Stomach (tissue), 4 donors: ENCODE data around the gene SERPINI1.
A peak's percentile ranks its signal among the peaks of the same experiment; 100 is the strongest.

ENCODE experiments used
- CTCF ChIP-seq, 7 experiments: fragments of 450-650 bp in 4 of 7; fragments of 200-600 bp in 3 of 7; sonication (generic) in 3 of 7; IDR thresholded peaks; one replicate each; pipeline ENCODE4 v1.5.1; 2016 to 2019; ENCODE audit warnings: antibody characterized with exemption in 7 of 7, control low read depth in 2 of 7, mild to moderate bottlenecking in 1 of 7
- EP300 ChIP-seq: sonication (generic); formaldehyde crosslinking; IDR thresholded peaks from one replicate; pipeline ENCODE4 v1.6.1; 2017; ENCODE audit warnings: antibody characterized with exemption
- POLR2A ChIP-seq, 4 donors: fragments of 450-650 bp; IDR thresholded peaks; one replicate each; pipeline ENCODE4 v1.6.1; 2016; ENCODE audit warnings: antibody characterized with exemption in 4 of 4, control low read depth in 2 of 4, mild to moderate bottlenecking in 1 of 4, moderate library complexity in 1 of 4
- POLR2AphosphoS5 ChIP-seq, 3 donors: sonication (generic); formaldehyde crosslinking; IDR thresholded peaks; one replicate each; pipeline ENCODE4 v1.6.1; 2016; ENCODE audit warnings: antibody characterized with exemption in 3 of 3

GRCh38 chr3:167735233-167736138 lies at the start of gene SERPINI1:
- TF ChIP-seq EP300: no peak
- TF ChIP-seq CTCF (IDR thresholded peaks at IDR 0.05): no peak
- peak in 1 of 4 donors; percentile 53 for TF ChIP-seq POLR2A (IDR thresholded peaks at IDR 0.05)
- peak; percentile 84 to 92 (median 91) for TF ChIP-seq POLR2AphosphoS5 (IDR thresholded peaks at IDR 0.05)
